ENCODE measurements around the gene PRKCZ.
A peak's percentile ranks its signal among the peaks of the same experiment; 100 is the strongest.

The PRKCZ gene

DNA sequence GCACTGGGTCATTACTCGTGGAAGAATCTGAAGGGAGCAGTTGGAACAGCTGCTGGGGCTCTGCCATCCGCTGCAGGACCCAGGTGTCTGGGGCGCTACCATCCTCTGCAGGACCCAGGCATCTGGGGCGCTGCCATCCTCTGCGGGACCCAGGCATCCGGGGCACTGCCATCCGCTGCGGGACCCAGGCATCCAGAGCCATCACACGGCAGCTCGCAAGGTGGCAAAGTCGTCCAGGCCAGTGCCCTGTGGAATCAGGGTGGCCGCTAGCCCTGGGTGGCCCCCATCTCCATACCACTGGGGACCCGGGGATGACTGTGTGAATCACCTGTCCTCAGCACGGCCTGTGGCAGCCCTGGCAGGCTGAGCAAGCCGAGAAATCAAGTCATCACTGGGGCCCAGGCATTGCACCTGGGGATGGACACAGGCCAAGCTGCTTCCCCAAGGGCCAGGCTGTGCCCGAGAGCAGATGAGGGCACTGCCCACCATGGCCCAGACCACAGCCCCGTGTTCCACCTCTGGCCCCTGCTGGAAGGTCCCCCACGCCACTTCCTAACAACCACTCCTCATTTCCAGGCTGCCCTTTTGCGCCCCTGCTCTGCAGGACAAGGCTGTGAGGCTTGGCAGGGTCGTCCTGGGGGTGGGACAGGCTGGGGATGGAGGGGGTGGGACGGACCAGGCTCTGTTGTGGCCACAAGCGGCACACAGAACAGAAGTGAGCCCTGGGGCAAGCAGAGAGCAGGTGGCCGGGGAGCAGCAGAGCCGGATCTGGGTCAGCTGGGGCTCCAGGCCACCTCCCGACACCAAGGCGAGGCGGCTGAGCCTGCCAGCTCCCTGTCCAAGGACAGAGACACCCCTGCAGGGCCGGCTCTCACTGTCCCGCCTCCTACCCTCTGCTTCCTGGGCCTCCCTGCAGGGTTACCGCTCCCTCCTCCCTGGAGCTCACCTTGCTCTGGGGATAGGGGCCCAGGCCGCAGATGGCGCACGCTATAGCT is 18.4 kb upstream of the PRKCZ start:
- H3K27me3 Mint-ChIP-seq: peaks cover 4 to 12% of the 10 kb centered on the region in 2 donors
- no peaks in the 10 kb centered on the region for H3K9me3 Mint-ChIP-seq
- no peaks in the 10 kb centered on the region for H3K36me3 Mint-ChIP-seq
- no peaks in the 10 kb centered on the region for H3K4me1 Mint-ChIP-seq
- ATAC-seq (replicated peaks) (no peak), DNase-seq (no peak)
- no peak overlapping the region for H3K27ac Mint-ChIP-seq
- H3K4me3 Mint-ChIP-seq: no peak overlapping the region

DNA sequence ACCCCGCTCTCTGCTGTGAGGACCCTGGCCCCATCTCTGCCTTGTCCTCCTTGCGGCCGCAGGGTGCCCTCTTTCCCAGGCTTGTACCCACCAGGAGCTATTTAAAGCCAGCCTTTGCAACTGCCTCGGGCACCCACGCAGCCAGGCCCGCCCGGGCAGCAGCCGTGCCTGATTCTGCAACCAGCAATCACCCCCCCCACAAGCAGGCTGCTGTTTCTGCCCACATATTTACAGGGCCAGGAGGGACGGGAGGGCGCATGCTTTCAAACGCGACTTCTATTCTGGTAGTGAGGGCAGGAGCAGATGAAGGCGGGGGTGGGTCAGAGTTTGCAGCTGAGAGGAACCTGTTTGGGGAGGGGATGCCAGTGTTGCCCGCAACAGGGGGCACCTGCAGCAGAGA is 17.5 kb upstream of the PRKCZ start:
- H3K4me1 Mint-ChIP-seq: no peaks in the 10 kb centered on the region
- ATAC-seq (replicated peaks) (no peak), DNase-seq (no peak)
- H3K9me3 Mint-ChIP-seq: no peaks in the 10 kb centered on the region
- H3K27me3 Mint-ChIP-seq: peaks cover 4 to 12% of the 10 kb centered on the region in 2 donors
- no peaks in the 10 kb centered on the region for H3K36me3 Mint-ChIP-seq
- no peak overlapping the region for H3K27ac Mint-ChIP-seq
- H3K4me3 Mint-ChIP-seq: no peak overlapping the region

DNA sequence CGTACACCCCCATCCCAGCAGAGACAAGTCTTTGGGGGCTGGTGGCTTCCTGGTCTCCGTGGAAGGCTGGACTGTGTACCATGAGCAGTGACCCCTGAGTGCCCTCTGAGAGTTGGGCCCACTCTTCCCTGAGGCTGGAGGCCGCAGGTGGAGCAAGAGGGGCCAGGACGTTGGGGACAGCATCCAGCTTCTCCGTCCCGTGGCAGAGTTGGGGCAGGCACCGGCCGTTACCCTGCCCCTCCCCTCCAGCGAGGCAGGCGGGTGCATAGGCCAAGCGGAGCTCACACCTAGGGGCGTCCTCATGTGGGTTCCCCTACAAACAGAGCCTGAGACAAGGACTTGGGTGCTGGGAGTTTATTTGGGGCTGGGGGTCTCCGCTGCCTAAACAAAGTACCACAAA is 17.0 kb upstream of the PRKCZ start:
- H3K36me3 Mint-ChIP-seq: no peaks in the 10 kb centered on the region
- peaks cover 4 to 13% of the 10 kb centered on the region in 2 donors for H3K27me3 Mint-ChIP-seq
- no peak overlapping the region for H3K4me3 Mint-ChIP-seq
- H3K9me3 Mint-ChIP-seq: no peaks in the 10 kb centered on the region
- H3K4me1 Mint-ChIP-seq: no peaks in the 10 kb centered on the region
- DNase-seq: no peak
- H3K27ac Mint-ChIP-seq: no peak overlapping the region
- ATAC-seq (replicated peaks): no peak

DNA sequence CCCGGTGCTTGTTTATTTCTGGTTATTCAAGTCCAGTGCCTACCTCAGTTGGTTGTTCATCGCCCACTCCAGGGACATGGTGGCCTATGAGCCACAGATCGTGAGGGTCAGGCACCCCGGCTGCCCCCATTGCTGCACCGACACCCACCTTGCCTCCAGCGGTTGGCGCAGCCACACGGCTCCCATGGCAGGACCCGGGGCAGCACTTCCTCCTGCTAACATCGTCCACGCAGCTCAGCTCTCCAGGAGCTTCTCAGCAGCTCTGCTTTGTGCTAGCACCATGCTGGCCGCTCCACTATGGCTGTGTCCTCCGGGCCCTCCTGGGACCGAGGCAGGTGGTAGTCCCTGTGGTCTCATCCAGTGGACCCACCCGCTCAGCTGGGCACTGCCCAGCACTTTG is 13.9 kb upstream of the PRKCZ start:
- H3K9me3 Mint-ChIP-seq: no peaks in the 10 kb centered on the region
- H3K4me3 Mint-ChIP-seq: no peak overlapping the region
- no peak overlapping the region for H3K27ac Mint-ChIP-seq
- DNase-seq (no peak), ATAC-seq (replicated peaks) (no peak)
- H3K36me3 Mint-ChIP-seq: no peaks in the 10 kb centered on the region
- H3K27me3 Mint-ChIP-seq: peaks cover 8 to 26% of the 10 kb centered on the region in 2 donors
- no peaks in the 10 kb centered on the region for H3K4me1 Mint-ChIP-seq

DNA sequence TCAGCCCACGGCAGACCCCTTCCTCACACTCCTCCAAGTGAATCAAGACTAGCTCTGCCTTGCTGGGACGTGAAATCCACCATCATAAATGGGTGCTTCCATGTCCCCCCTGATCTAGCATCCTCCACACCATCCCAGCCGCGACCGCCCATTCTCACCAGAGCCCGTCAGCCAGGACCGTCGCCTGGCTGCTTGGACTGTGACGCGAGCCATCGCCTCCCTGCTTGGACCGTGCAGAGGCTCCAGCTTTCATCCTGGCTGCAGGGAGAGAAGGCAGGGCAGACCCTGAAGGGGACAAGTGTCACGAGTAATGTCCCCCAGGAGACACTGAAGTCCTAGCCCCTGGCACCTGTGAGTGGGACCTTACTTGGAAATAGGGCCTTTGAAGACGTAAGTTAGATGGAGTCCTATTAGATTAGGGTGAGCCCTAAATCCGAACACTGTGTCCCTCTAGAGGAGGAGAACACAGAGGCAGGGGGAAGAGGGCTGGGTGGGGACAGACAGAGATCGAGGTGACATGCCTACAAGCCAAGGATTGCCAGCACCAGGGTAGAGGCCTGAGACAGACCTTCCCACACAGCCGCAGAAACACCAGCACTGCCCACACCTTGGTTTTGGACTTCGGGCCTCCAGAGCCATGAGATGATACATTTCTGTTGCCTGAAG is 12.8 kb upstream of the PRKCZ start:
- no peak for ATAC-seq (replicated peaks)
- Mint-ChIP-seq H3K4me3 (no peak overlapping the region), H3K27ac (no peak overlapping the region), H3K9me3 (no peaks in the 10 kb centered on the region), H3K27me3 (peaks cover 8 to 35% of the 10 kb centered on the region in 2 donors), H3K36me3 (no peaks in the 10 kb centered on the region), H3K4me1 (no peaks in the 10 kb centered on the region)
- DNase-seq: no peak

DNA sequence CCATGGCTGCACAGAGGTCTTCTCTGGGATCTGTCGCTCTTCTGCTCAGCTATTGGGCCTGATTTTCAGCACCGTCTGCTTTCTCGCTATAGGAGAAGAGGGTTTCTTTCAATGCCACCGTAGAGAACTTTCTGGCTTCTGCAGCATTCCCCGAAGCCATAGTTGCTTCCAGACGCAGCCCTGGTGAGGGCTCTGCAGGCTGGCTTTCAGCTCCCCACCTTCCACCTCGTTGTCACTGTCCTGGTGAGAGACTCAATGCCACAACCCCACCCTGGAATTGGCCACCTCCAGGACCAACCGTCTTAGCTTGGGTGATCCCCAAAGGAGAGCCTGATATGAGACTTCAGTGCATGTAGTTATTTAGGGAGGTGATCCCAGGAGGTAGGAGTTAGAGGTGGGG is 12.0 kb upstream of the PRKCZ start:
- no peak overlapping the region for H3K27ac Mint-ChIP-seq
- no peak for ATAC-seq (replicated peaks)
- H3K9me3 Mint-ChIP-seq: no peaks in the 10 kb centered on the region
- no peaks in the 10 kb centered on the region for H3K36me3 Mint-ChIP-seq
- no peaks in the 10 kb centered on the region for H3K4me1 Mint-ChIP-seq
- no peak overlapping the region for H3K4me3 Mint-ChIP-seq
- H3K27me3 Mint-ChIP-seq: peaks cover 8 to 29% of the 10 kb centered on the region in 2 donors
- no peak for DNase-seq

DNA sequence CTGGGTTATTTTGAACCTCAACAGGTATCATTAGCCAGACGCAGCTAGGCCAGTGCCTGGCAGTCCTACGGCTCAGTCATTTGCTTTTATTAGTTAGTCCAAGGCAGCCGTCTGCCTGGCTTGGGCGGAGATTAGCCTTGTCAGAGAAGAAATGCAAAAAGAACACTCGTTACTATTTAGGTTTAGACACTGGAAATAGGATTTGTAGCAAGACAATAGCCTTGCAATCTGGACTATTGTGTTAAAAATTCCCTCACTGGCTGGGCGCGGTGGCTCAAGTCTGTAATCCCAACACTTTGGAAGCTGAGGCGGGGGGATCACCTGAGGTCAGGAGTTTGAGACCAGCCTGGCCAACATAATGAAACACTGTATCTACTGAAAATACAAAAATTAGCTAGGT is 11.0 kb upstream of the PRKCZ start:
- DNase-seq: no peak
- no peak for ATAC-seq (replicated peaks)
- Mint-ChIP-seq H3K36me3 (no peaks in the 10 kb centered on the region), H3K4me3 (no peak overlapping the region), H3K27me3 (peaks cover 10 to 30% of the 10 kb centered on the region in 2 donors), H3K27ac (no peak overlapping the region), H3K9me3 (no peaks in the 10 kb centered on the region), H3K4me1 (peaks cover 0 to 4% of the 10 kb centered on the region in 2 donors)

DNA sequence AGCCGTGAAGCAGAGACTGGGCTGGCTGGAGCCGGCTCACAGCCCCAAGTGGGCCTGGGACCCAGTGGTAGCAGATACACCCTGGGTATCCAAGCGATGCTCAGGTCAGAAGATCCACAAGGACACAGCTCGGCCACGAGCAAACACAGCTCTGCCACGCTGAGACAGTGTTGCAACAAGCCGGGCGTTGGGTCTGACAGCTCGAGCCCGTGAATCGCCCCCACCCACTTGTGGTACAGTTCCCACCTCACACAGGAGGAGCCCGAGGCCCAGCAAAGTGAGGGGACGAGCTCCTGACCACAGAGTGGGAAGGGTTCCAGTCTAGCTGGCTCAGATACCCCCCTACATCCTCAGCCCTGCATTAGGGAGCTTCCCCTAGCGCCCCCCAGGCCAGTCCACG is 8.9 kb upstream of the PRKCZ start:
- H3K4me3 Mint-ChIP-seq: no peak overlapping the region
- peaks cover 24 to 46% of the 10 kb centered on the region in 2 donors for H3K27me3 Mint-ChIP-seq
- DNase-seq: no peak
- no peak for ATAC-seq (replicated peaks)
- no peaks in the 10 kb centered on the region for H3K9me3 Mint-ChIP-seq
- H3K4me1 Mint-ChIP-seq: peaks cover 10 to 11% of the 10 kb centered on the region in 2 donors
- H3K27ac Mint-ChIP-seq: no peak overlapping the region
- no peaks in the 10 kb centered on the region for H3K36me3 Mint-ChIP-seq

DNA sequence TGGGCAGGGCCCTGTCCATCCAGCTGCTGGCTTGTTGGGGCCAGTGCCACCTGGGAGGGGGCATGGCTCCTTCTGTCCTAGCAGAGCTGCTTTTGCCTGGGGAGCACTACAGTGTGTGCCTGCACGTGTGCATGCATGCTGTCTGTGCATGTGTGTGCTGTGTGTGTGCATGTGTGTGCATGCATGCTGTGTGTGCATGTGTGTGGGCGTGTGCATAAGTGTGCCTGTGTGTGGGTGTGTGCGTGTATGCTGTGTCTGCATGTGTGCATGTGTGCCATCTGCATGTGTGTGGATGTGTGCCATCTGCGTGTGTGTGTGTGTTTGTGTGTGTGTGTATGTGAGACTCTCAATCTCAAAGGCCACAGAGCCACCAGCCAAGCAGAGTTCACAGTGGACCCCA is 8.3 kb upstream of the PRKCZ start:
- Mint-ChIP-seq H3K27me3 (peaks cover 27 to 52% of the 10 kb centered on the region in 2 donors), H3K4me3 (no peak overlapping the region), H3K27ac (no peak overlapping the region), H3K36me3 (no peaks in the 10 kb centered on the region), H3K4me1 (peaks cover 10 to 13% of the 10 kb centered on the region in 2 donors), H3K9me3 (no peaks in the 10 kb centered on the region)
- no peak for DNase-seq
- no peak for ATAC-seq (replicated peaks)

DNA sequence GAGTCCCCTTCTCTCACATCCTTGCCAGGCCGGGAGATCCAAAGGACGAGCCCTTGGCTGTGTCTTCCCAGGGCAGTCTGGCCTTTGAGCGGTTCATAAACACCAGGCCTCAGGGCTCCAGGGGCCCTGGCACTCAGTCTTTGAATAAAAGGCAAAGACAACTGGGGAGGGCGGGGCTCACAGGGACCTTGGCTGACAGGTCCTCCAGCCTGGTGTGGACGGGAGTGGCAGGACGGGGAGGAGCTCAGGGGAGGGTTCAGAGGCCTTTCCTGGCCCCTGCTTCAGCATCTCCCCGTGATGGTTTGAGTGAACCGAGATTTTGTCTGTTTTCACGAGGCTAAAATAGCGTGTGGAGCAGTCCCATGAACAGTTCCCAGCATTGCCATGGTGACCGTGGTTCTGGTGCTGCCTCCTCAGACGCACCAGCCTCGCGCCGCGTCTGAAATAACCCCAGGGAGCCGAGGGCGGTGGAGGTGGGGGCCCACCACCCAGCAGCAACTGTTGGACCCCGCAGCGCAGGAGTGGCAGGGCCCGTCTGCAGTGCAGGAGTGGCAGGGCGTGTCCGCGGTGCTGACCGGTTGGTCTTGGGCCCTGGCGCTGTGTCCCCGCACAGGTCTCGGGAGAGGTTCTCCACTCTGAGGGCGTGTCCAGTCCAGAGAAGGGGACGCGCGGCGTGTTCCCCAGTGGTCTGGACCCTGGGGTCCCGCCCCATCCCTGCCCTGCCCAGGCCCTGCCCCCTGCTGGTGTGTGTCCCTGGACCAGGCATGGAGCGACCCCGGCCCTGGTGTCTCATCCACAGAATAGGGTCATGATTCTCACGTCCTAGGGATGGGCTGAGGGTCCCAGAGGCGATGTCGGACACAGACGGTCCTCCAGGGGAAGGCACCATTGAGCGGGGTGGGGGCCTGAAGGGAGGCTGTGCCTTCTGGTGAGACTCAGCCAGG is 7.1 kb upstream of the PRKCZ start:
- Mint-ChIP-seq H3K27me3 (peaks cover 29 to 62% of the 10 kb centered on the region in 2 donors), H3K9me3 (no peaks in the 10 kb centered on the region), H3K4me3 (no peak overlapping the region), H3K36me3 (peaks cover 0 to 1% of the 10 kb centered on the region in 2 donors), H3K27ac (no peak overlapping the region), H3K4me1 (peaks cover 10 to 14% of the 10 kb centered on the region in 2 donors)
- ATAC-seq (replicated peaks) (no peak), DNase-seq (no peak)

DNA sequence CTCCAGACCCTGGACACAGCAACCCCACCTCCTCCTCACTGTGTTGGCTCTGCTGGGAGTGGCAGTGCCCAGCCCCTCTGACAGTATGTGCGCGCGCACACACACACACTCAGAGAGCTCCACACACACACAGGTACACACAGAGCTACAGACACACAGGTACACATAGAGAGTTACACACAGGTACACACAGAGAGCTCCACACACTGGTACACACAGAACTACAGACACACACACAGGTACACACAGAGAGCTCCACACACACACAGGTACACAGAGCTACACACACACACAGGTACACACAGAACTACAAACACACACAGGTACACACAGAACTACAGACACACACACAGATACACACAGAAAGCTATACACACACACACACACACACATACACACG is 6.3 kb upstream of the PRKCZ start:
- Mint-ChIP-seq H3K9me3 (no peaks in the 10 kb centered on the region), H3K4me1 (peaks cover 16 to 18% of the 10 kb centered on the region in 2 donors), H3K4me3 (peak overlapping the region; percentile 0 to 49), H3K27me3 (peaks cover 37 to 62% of the 10 kb centered on the region in 2 donors), H3K36me3 (peaks cover 0 to 5% of the 10 kb centered on the region in 2 donors), H3K27ac (no peak overlapping the region)
- no peak for DNase-seq
- no peak for ATAC-seq (replicated peaks)

DNA sequence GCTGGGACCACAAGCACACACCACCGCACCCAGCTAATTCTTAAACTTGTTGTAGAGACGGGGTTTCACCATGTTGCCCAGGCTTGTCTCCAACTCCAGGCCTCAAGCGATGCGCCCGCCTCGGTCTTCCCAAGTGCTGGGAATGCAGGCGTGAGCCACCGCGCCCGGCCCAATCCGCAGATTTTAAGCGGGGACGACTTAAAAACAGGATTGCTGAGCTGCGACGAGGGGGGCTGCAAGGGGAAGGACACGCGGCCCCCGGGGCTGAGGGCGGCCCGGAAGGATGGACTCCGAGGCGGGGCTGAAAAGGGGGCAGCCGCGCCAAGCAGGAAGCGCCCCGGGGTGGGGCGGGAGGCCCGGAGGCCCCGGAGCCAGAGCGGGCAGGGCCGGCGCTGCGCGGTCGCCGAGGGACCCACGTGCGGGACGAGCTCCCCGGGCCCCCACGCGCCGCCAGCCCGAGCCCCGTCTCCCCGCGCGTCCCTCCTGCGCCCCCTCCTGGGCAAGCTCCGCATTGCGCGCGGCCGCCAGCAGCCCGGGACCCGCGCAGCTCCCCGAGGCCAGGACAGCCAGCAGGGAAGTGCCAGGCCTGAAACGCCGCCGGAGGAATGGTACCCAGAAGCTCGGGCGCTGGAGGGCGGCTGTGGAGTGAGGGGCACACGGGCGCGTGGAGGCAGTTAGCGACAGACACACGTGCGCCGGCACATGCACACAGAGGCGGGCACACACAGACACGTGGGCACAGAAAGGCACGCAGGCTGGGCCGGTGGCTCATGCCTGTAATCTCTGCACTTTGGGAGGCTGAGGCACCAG is 5.5 kb upstream of the PRKCZ start:
- ATAC-seq (replicated peaks): peak; percentile 78 to 83
- Mint-ChIP-seq H3K9me3 (no peaks in the 10 kb centered on the region), H3K36me3 (peaks cover 0 to 5% of the 10 kb centered on the region in 2 donors), H3K27ac (no peak overlapping the region), H3K4me3 (peak overlapping the region; percentile 56 to 59), H3K4me1 (peaks cover 24% of the 10 kb centered on the region in 2 donors), H3K27me3 (peaks cover 40 to 59% of the 10 kb centered on the region in 2 donors)
- peak; percentile 69 for DNase-seq

DNA sequence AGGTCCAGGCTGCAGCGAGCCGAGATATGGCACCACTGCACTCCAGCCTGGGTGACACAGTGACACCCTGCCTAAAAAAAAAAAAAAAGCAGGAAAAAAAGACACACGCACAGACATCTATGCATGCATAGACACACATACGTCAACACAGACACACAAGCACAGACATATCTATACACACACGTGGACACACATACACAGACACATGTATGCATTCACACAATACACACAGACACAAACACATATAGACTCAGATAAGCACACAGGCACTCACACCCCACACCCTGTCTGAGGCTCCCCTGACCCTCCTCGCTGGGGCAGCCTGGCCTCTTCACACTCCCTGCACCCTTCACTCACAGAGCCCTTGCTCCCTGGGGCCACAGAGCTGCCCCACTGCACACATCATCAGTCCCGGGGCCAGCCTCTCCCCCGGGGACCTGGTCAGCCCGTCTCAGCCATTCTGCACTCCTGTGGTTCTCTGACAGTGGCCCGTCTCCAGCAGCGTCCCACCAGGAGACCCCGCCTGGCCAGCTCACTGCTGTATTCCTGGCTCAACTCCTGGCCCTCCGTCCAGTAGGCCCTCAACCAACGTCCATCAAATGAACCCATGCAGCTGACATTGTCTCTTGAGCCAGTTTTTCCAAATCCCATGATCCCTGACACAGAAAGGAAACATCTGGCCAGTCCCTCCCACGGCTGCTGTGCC is 4.6 kb upstream of the PRKCZ start:
- peak overlapping the region; percentile 57 for H3K27ac Mint-ChIP-seq

More for the DNA sequence above, 4.6 kb upstream of the PRKCZ start:
- peak overlapping the region; percentile 0 to 36 for H3K4me3 Mint-ChIP-seq
- ATAC-seq (replicated peaks): no peak
- H3K4me1 Mint-ChIP-seq: peaks cover 24 to 25% of the 10 kb centered on the region in 2 donors
- H3K27me3 Mint-ChIP-seq: peaks cover 39 to 56% of the 10 kb centered on the region in 2 donors
- H3K9me3 Mint-ChIP-seq: no peaks in the 10 kb centered on the region
- no peak for DNase-seq
- H3K36me3 Mint-ChIP-seq: peaks cover 0 to 5% of the 10 kb centered on the region in 2 donors
